Fibroblast of villous mesenchyme (primary cell): ENCODE data around the gene ZNF407. TPM values are rescaled to one million over a fixed set of nuclear protein-coding genes. Genes with fewer than 3 reads are reported as not detected.

Experiments
- DNase-seq: peaks from one replicate; pipeline ENCODE4 v3.0.0-alpha.2; 2010; ENCODE audit warnings: low read depth
- H3K4me3 ChIP-seq: 2 replicates; pipeline ENCODE4 v1.5.1; 2011; ENCODE audit warnings: low read depth, mild to moderate bottlenecking, low read length
- total RNA-seq: library from RNA; depleted of rRNA; stranded (reverse); fragments of >200 nt; gene quantifications from 2 replicates; pipeline ENCODE4 v1.2.3, GENCODE V29; 2012
- TF ChIP-seq, protein P1 (sequence below): IDR thresholded peaks from 2 replicates; pipeline ENCODE4 v1.5.1; 2012; ENCODE audit warnings: low read depth, mild to moderate bottlenecking, low read length; ENCODE audit not compliant: insufficient read depth

ZNF407 gene
- total RNA-seq, 1 donor, result 22.0 TPM

DNA sequence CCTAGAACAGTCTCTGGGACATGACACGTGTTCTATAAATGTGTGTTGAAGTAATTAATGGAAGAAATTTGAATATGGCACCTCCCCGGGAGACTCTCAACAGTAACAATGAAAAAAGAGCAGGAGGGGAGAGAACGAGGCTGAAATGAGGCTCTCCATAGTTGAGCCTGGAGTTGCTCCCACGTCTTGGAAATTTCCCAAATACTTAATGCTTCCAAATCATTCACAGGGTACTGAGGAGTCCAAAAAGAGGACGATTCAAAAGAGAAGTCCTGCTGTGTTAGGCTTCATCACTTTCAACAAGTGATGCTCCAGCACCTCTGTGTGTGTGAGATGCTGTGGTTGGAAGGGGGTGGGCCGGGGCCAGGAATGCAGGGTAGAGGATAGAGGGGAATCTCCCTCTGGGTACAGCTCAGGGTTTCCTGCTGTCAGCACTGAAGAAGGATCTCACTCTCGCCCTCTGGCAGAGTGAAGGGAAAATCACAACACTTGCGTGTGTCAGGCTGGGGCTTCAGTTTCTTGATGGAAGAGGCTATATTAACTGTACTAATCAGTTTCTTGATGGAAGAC is 18.1 kb upstream of the ZNF407 start:
- TF ChIP-seq, protein P1, sequence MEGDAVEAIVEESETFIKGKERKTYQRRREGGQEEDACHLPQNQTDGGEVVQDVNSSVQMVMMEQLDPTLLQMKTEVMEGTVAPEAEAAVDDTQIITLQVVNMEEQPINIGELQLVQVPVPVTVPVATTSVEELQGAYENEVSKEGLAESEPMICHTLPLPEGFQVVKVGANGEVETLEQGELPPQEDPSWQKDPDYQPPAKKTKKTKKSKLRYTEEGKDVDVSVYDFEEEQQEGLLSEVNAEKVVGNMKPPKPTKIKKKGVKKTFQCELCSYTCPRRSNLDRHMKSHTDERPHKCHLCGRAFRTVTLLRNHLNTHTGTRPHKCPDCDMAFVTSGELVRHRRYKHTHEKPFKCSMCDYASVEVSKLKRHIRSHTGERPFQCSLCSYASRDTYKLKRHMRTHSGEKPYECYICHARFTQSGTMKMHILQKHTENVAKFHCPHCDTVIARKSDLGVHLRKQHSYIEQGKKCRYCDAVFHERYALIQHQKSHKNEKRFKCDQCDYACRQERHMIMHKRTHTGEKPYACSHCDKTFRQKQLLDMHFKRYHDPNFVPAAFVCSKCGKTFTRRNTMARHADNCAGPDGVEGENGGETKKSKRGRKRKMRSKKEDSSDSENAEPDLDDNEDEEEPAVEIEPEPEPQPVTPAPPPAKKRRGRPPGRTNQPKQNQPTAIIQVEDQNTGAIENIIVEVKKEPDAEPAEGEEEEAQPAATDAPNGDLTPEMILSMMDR, result no peak
- no peak for DNase-seq
- H3K4me3 ChIP-seq, result no peak overlapping the region

DNA sequence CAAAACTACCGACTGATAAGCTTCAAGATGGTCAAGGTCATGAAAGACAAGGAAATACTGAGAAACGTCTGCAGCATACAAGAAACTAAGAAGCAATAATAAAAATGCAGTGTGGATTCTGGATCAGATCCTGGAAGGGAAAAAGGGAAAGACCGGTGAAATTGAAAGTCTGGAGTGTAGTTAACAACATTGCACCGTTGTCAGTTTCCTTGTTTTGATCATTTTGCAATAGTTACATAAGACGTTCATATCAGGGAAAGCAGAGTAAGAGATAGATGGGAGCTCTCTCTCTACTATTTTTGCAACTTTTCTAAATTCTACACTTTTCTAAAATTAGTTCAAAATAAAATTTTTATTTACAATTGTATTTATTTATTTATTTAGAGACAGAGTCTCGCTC is 15.0 kb upstream of the ZNF407 start:
- TF ChIP-seq, protein P1, result no peak
- H3K4me3 ChIP-seq, result no peak overlapping the region
- DNase-seq, result no peak

DNA sequence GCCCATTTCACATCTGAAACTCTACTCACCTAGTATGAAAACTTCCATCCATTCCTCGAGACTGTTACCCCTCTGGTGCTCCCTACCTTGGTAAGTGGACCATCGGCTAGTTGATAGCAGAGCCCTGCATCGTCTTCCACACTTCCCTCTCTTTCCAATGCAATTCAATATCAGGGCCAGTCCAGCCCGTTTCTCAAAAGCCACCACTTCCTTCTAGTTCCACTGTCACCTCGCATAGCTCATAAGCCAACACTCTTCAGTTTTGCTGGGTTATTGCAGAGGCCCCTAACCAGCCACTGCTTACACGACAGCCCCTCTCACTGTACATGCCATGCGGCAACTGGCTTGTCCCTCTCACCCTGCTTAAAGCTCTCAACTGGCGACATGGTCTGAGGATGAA is 10.2 kb upstream of the ZNF407 start:
- TF ChIP-seq, protein P1, result no peak
- DNase-seq, result no peak
- no peak overlapping the region for H3K4me3 ChIP-seq

DNA sequence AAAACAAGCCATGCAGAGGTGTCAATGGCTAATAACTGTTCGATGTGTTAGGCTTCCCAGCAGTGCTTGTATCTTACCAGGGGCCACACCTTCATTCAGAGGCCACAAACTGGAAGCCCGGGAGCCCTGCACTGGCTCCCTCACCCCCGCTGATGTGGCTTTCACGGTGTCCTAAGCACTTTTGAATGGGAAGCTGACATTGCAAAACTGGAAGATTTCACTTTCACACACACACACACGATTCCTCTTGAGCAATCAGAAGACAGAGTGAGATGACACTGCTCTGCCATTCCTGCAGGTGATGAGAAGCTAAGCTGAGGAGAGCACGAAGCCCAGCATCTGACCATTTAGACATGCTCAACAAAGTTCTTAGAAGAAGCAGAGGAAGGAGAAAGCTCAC is 8.6 kb upstream of the ZNF407 start:
- H3K4me3 ChIP-seq, result no peak overlapping the region
- TF ChIP-seq, protein P1, result no peak
- peak; percentile 17 for DNase-seq

DNA sequence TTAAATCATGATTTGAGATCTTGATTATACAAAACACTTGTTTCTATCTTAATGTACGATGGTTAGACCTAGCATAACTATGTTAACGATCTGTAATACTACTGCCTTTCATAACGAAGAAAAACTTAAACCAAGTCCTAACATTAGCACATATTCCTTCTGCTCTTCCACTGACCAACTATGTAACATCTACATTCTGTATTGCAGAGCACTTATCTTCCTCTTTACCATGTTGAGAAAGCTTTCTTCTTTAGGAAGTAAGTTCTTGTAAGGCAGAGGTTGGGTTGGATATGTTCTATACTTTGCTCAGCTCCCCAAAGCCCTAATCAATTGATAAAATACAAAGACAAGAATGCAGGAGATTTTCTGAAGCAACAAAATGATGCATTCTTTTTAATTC is 7.9 kb upstream of the ZNF407 start:
- no peak overlapping the region for H3K4me3 ChIP-seq
- DNase-seq, result no peak
- TF ChIP-seq, protein P1, result no peak

DNA sequence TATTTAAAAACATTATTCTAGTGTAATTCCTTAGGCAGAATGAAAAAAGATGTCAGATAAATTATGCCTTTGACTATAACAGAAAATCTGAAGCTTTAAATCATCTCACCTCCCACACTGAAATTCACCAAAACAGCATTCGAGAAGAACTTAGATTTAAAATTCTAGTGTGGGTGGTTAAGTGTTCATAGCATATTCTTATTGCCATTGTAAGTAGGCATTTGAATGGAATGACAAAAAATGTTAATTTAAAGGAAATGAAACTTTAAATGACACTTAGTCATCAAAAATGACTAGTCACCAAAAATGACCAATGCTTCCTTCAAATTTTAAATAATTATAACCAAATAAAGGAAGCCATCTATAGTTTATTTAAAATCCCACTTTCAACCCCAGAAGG is 7.0 kb upstream of the ZNF407 start:
- TF ChIP-seq, protein P1, result no peak
- no peak for DNase-seq

DNA sequence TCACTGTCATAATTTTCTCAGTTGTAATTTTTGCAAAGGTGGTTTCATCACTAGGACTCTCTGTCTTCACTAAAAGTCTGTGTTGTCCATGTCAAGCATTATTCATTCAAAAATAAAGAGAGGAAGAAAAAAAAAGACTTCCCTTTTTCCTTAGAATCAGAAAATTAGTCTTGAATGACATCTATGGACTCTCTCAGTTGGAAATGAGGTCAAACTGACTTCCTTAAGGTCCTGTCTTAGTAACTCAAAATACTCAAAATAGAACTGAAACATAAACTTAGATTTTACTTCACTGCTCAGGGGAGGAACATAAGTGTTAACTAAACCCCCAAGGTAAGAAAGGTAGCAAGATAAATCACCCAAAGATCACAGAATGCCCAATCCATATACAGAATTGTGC is 2.2 kb upstream of the ZNF407 start:
- no peak overlapping the region for H3K4me3 ChIP-seq
- DNase-seq, result no peak
- TF ChIP-seq, protein P1, result no peak

More for the DNA sequence above, 7.0 kb upstream of the ZNF407 start:
- no peak overlapping the region for H3K4me3 ChIP-seq
